ENCODE results near the gene PAMR1.

Gene PAMR1

GRCh38 chr11:35393098-35393497 is 132.3 kb downstream of the PAMR1 start:
- peaks cover 6% of the 10 kb centered on the region for H3K27me3 Mint-ChIP-seq (ENCODE audit: low read depth, poor library complexity)
- DNase-seq, result peak; percentile 40
- H3K4me1 Mint-ChIP-seq, result peaks cover 29% of the 10 kb centered on the region
- no peak overlapping the region for H3K4me3 Mint-ChIP-seq
- no peaks in the 10 kb centered on the region for H3K36me3 Mint-ChIP-seq (ENCODE audit: low read depth)
- no peak for TF ChIP-seq CTCF (IDR thresholded peaks at IDR 0.05)
- H3K9me3 Mint-ChIP-seq, result peaks cover 9% of the 10 kb centered on the region
- no peak overlapping the region for H3K27ac Mint-ChIP-seq

DNA sequence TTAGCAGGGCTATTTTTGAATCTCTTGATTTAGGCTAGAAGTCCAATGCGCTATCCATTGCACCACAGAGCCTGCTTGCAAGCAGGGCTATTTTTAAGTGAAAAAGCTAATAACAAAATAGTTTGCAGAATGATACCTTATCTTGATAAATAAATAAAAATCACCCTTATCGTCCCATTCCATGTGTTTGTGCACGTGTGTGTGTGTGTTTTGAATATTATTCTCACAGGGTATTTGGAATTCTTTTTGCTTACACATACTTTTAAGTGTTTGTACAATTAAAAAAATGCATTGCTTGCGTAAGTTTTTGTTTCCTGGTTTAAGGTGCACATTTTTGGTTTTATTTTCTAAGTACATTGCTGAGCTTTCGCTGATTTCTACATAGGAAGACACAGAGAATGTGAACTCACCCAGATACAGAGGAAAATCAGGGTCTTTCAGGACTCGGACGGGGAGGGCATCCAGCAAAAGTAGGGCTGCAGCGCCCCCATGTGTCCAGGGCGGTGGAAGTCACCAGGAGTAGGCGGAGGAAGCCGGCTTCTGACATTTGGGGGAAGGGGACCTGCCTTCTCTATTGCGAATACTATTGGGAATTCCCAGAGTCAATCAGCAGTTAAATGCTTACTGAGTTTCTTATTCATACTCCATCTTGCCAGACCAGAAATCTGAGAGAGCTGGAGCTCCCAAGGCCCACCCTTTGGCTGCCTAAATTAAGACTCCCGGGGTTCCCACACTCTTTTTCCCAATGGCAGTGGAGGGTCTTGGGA is 133.3 kb downstream of the PAMR1 start:
- Mint-ChIP-seq H3K9me3 (peaks cover 3% of the 10 kb centered on the region), H3K27ac (no peak overlapping the region), H3K4me3 (no peak overlapping the region), H3K36me3 (ENCODE audit: low read depth) (no peaks in the 10 kb centered on the region), H3K4me1 (peaks cover 29% of the 10 kb centered on the region), H3K27me3 (ENCODE audit: low read depth, poor library complexity) (peaks cover 6% of the 10 kb centered on the region)
- TF ChIP-seq CTCF (IDR thresholded peaks at IDR 0.05), result peak; percentile 85
- DNase-seq, result peak; percentile 93

- H3K4me3 Mint-ChIP-seq, result no peak overlapping the region
- TF ChIP-seq CTCF (IDR thresholded peaks at IDR 0.05), result no peak
- H3K27me3 Mint-ChIP-seq (ENCODE audit: low read depth, poor library complexity), result peaks cover 9% of the 10 kb centered on the region
- H3K4me1 Mint-ChIP-seq, result peaks cover 29% of the 10 kb centered on the region
- no peaks in the 10 kb centered on the region for H3K9me3 Mint-ChIP-seq
- H3K36me3 Mint-ChIP-seq (ENCODE audit: low read depth), result no peaks in the 10 kb centered on the region
- DNase-seq, result no peak
- H3K27ac Mint-ChIP-seq, result no peak overlapping the region
These were observed 134.4 kb downstream of the PAMR1 start for GRCh38 chr11:35390737-35391682.

DNA sequence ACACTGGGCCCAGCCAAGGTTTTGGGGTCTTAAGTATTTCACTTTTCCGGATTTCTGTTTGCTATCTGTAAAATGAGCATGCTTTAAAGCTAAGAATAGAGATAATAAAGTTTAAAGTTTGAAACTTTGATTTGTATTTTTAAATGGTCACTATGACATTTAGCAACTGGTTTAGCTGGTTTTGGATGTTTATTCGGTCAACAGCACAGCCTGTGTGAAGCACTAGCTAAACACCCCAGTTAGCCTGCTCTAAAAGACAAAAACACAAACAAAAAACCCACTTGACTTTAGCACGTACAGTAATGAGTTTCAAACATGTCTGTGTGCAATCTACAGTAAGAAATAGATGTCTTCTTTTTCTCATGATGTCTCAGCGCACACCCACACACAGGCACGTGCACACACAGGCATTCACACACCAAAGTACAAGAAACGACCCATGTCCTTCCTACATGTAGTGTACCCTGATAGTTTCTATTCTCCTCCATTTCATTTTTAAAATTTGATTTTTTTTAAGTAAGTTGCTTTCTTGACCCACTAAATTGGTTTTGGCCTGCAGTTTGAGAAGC is 135.4 kb downstream of the PAMR1 start:
- TF ChIP-seq CTCF (IDR thresholded peaks at IDR 0.05), result no peak
- no peak overlapping the region for H3K27ac Mint-ChIP-seq
- no peak overlapping the region for H3K4me3 Mint-ChIP-seq
- H3K9me3 Mint-ChIP-seq, result no peaks in the 10 kb centered on the region
- peaks cover 9% of the 10 kb centered on the region for H3K27me3 Mint-ChIP-seq (ENCODE audit: low read depth, poor library complexity)
- DNase-seq, result no peak
- no peaks in the 10 kb centered on the region for H3K36me3 Mint-ChIP-seq (ENCODE audit: low read depth)
- H3K4me1 Mint-ChIP-seq, result peaks cover 29% of the 10 kb centered on the region

GRCh38 chr11:35389112-35389511 is 136.3 kb downstream of the PAMR1 start:
- no peak for TF ChIP-seq CTCF (IDR thresholded peaks at IDR 0.05)
- Mint-ChIP-seq H3K9me3 (no peaks in the 10 kb centered on the region), H3K36me3 (ENCODE audit: low read depth) (no peaks in the 10 kb centered on the region), H3K4me3 (no peak overlapping the region), H3K4me1 (peaks cover 23% of the 10 kb centered on the region), H3K27me3 (ENCODE audit: low read depth, poor library complexity) (peaks cover 9% of the 10 kb centered on the region), H3K27ac (no peak overlapping the region)
- no peak for DNase-seq
